ENCODE data around the gene AQP1. TPM values are rescaled to one million over a fixed set of nuclear protein-coding genes. Genes with fewer than 3 reads are reported as not detected.

The AQP1 gene
- total and polyA plus RNA-seq, 2 of the 8 experiments (the other 6 are each of a cell fraction or from before 2014, with no cell fraction given): 0.18 to 0.19 TPM

GRCh38 chr7:30938435-30939316, 27.0 kb downstream of the AQP1 start:
- peaks cover 0 to 5% (median 4%) of the 10 kb centered on the region in 4 experiments; a peak in 6 of 7 replicates for H3K4me1 ChIP-seq (replicated peaks in 1 of 4; ENCODE audit: control insufficient read depth in 3 of 4, insufficient read depth in 4 of 4, low read length in 3 of 4)
- FAIRE-seq: peak; percentile 94
- 3% methylated on average over 24 of the region's 25 CpGs; no CpG with 5 or more reads in 1 of the 2 experiments for WGBS, 2 experiments (ENCODE audit: extremely low coverage in 1 of 2, insufficient coverage in 1 of 2, insufficient read length in 1 of 2, insufficient replicate concordance in 2 of 2, low coverage in 1 of 2, low lambda C conversion rate in 2 of 2, missing lambda C conversion rate in 1 of 2)
- TF ChIP-seq E2F6 (IDR thresholded peaks at IDR 0.05) (peak; percentile 30; the same call in 1 of the 2 replicates), MAX (IDR thresholded peaks at IDR 0.05) (peak; percentile 27; the same call in 1 of the 2 replicates), CTCF (IDR thresholded peaks at IDR 0.05; ENCODE audit: control extremely low read depth in 1 of 3, insufficient read depth in 1 of 3, low read depth in 1 of 3, low read length in 3 of 3) (peak; percentile 96 to 100 (median 99)), HDAC6 (IDR thresholded peaks at IDR 0.05; ENCODE audit: low read depth, low read length) (no peak), ATF3 (IDR thresholded peaks at IDR 0.05; ENCODE audit: insufficient read depth, low read depth, low read length) (0 out of 2 replicates have a peak, but pooled peaks have one; percentile 22)

More at GRCh38 chr7:30938435-30939316, 27.0 kb downstream of the AQP1 start:
- H3K27ac ChIP-seq (ENCODE audit: low read depth, low read length): peak overlapping the region; percentile 23; the same call in 1 of the 2 replicates
- H3K79me2 ChIP-seq (ENCODE audit: control insufficient read depth in 1 of 2, insufficient read depth in 2 of 2, low read length in 2 of 2): no peaks in the 10 kb centered on the region
- H4K91ac ChIP-seq (replicated peaks; ENCODE audit: insufficient read length, low read length): peak overlapping the region; percentile 12
- no peak overlapping the region for H3K14ac ChIP-seq (ENCODE audit: insufficient read length)
- no peak overlapping the region for H2AK5ac ChIP-seq (ENCODE audit: low read depth, low read length)
- peak overlapping the region; percentile 95; the same call in 1 of the 2 replicates for H3K18ac ChIP-seq (ENCODE audit: extremely low read depth, low read length)
- peak overlapping the region; percentile 61; the same call in 1 of the 2 replicates for H2BK5ac ChIP-seq (ENCODE audit: low read depth, low read length)
- peak overlapping the region in 1 of 4 experiments; percentile 49; a peak in 2 of 7 replicates for H3K9ac ChIP-seq (replicated peaks in 1 of 4; ENCODE audit: extremely low read depth in 1 of 4, low read depth in 3 of 4, low read length in 3 of 4)
- H3K4me2 ChIP-seq (ENCODE audit: insufficient read depth in 1 of 2, low read depth in 2 of 2, low read length in 2 of 2): peak overlapping the region; percentile 28 to 77; a peak in 3 of 4 replicates
- H4K20me1 ChIP-seq (replicated peaks in 1 of 2; ENCODE audit: control insufficient read depth in 1 of 2, insufficient read depth in 2 of 2, low read length in 2 of 2): no peaks in the 10 kb centered on the region
- H3K9me3 ChIP-seq (ENCODE audit: insufficient read depth in 2 of 2, low read depth in 1 of 2, low read length in 1 of 2): no peaks in the 10 kb centered on the region
- H2BK120ac ChIP-seq (replicated peaks; ENCODE audit: low read depth, low read length): no peak overlapping the region
- CTCF ChIA-PET (ENCODE audit: partially characterized antibody): interaction anchor here (0.7 to 12.0 kb wide), 47 partner anchors 9 to 195 kb away, joined by 3 to 309 read pairs (median 5); partner anchors contain the start of genes AQP1 and GHRHR
- no peak overlapping the region for H2BK15ac ChIP-seq (ENCODE audit: low read length)
- H3K23ac ChIP-seq (ENCODE audit: insufficient read length): no peak overlapping the region
- H2BK12ac ChIP-seq (ENCODE audit: low read depth, low read length): no peak overlapping the region
- H2AFZ ChIP-seq (ENCODE audit: low read length): peak overlapping the region; percentile 88
- 0 out of 7 replicates have a peak, but pooled peaks cover 0 to 2% (median 0%) of the 10 kb centered on the region in 4 experiments for H3K27me3 ChIP-seq (replicated peaks in 1 of 4; ENCODE audit: control insufficient read depth in 3 of 4, extremely low read depth in 1 of 4, insufficient read depth in 3 of 4, low read length in 3 of 4)
- H2BK20ac ChIP-seq (ENCODE audit: low read length): no peak overlapping the region
- H3K23me2 ChIP-seq (ENCODE audit: low read depth, low read length): no peaks in the 10 kb centered on the region
- H4K5ac ChIP-seq (ENCODE audit: insufficient read length, low read depth, low read length): peak overlapping the region; percentile 60
- H3K56ac ChIP-seq (replicated peaks; ENCODE audit: insufficient read length, low read depth, low read length): no peak overlapping the region
- H3K4me3 ChIP-seq (ENCODE audit: extremely low read depth in 1 of 4, insufficient read depth in 2 of 4, low read depth in 3 of 4, low read length in 4 of 4): peak overlapping the region in 3 of 4 experiments; percentile 31 to 52 (median 34); a peak in 6 of 8 replicates
- H4K8ac ChIP-seq (ENCODE audit: extremely low read depth, insufficient read depth, low read length): peak overlapping the region; percentile 94; the same call in 1 of the 2 replicates
- no peaks in the 10 kb centered on the region for H3K79me1 ChIP-seq (ENCODE audit: low read depth, low read length)
- POLR2A ChIA-PET (ENCODE audit: partially characterized antibody): interaction anchor here (0.6 to 1.8 kb wide), 10 partner anchors 19 to 712 kb away, joined by 3 to 6 read pairs (median 3); no protein-coding TSS in a partner anchor
- H3K4ac ChIP-seq (replicated peaks; ENCODE audit: insufficient read length, low read depth, low read length): no peak overlapping the region
- peak; percentile 91 to 98 for DNase-seq (ENCODE audit: low read depth in 1 of 2, low spot score in 2 of 2)
- no peaks in the 10 kb centered on the region for H3K36me3 ChIP-seq (ENCODE audit: control insufficient read depth in 2 of 4, insufficient read depth in 4 of 4, low read length in 3 of 4)
